Upper lobe of left lung (tissue), 4 donors: ENCODE results near the gene TCF7L1.

Source experiments
- POLR2A ChIP-seq, 4 donors: fragments of 450-650 bp; IDR thresholded peaks; one replicate each; pipeline ENCODE4 v1.5.1; 2016 to 2017; ENCODE audit warnings: antibody characterized with exemption in 4 of 4, mild to moderate bottlenecking in 2 of 4
- POLR2AphosphoS5 ChIP-seq, 2 donors: sonication (generic); formaldehyde crosslinking; IDR thresholded peaks; one replicate each; pipeline ENCODE4 v1.5.1; 2017; ENCODE audit warnings: antibody characterized with exemption in 2 of 2
- TF ChIP-seq, protein P1 (sequence below), 6 experiments: fragments of 450-650 bp in 4 of 6; fragments of 200-600 bp in 2 of 6; sonication (generic) in 2 of 6; IDR thresholded peaks; one replicate each; pipeline ENCODE4 v1.5.1; 2016 to 2019; ENCODE audit warnings: antibody characterized with exemption in 6 of 6

DNA sequence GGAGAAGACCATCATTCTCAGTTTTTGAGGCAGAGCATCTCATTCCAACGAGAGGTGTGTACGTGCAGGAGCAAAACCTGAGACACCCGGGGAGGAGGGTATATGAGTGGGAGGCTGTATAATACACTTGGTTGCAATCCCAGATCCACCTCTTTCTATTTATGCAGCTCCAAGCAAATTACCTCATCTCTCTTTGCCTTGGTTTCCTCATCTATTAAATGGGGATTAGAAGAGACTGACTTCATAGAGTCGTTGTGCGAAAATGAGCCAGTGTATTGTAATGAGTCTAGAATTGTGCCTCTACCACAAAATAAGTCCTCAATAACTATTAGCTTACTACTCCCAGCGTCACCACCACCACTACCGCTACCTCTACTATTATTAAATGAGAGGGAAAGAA is 154.5 kb downstream of the TCF7L1 start:
- TF ChIP-seq, protein P1, sequence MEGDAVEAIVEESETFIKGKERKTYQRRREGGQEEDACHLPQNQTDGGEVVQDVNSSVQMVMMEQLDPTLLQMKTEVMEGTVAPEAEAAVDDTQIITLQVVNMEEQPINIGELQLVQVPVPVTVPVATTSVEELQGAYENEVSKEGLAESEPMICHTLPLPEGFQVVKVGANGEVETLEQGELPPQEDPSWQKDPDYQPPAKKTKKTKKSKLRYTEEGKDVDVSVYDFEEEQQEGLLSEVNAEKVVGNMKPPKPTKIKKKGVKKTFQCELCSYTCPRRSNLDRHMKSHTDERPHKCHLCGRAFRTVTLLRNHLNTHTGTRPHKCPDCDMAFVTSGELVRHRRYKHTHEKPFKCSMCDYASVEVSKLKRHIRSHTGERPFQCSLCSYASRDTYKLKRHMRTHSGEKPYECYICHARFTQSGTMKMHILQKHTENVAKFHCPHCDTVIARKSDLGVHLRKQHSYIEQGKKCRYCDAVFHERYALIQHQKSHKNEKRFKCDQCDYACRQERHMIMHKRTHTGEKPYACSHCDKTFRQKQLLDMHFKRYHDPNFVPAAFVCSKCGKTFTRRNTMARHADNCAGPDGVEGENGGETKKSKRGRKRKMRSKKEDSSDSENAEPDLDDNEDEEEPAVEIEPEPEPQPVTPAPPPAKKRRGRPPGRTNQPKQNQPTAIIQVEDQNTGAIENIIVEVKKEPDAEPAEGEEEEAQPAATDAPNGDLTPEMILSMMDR (IDR thresholded peaks at IDR 0.05), result no peak
- no peak for TF ChIP-seq POLR2AphosphoS5 (IDR thresholded peaks at IDR 0.05)
- no peak for TF ChIP-seq POLR2A (IDR thresholded peaks at IDR 0.05)
